Effector CD4-positive, alpha-beta T cell (primary cell): ENCODE results near the gene UNK.
"Not testable (repeated sequence)": the region's sequence is repeated elsewhere in the genome, so short reads cannot be mapped to it uniquely, and the experiment has no call there.

Experiments used
- DNase-seq: peaks from one replicate; pipeline ENCODE4 v3.0.0-alpha.2; 2020

The UNK gene

DNA sequence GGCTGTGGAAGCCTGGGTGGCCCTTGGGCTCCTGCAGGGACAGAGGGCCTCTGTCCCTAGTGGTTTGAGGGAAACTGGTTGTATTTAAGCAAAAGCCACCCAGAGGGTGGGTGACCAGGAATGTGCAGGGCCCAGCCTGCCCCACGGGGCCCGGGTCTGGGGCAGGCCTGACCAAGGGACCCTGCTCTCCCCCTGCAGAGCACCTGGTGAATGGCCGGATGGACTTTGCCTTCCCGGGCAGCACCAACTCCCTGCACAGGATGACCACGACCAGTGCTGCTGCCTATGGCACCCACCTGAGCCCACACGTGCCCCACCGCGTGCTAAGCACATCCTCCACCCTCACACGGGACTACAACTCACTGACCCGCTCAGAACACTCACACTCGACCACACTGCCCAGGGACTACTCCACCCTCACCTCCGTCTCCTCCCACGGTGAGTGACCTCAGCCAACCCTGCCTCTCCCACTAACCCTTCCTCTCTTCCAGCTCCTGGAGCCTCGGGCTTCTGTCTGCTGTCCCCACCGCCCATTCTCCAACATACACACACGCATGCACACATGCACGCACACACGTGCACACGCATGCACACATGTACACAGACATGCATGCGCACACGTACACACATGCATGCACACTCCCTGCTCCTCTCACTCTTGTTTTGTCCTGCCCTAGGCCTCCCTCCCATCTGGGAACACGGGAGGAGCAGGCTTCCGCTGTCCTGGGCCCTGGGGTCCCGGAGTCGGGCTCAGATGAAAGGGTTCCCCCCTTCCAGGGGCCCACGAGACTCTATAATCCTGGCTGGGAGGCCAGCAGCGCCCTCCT, 30.0 kb upstream of the UNK start:
- DNase-seq: no peak

GRCh38 chr17:75755205-75755901, 29.3 kb upstream of the UNK start:
- no peak for DNase-seq

GRCh38 chr17:75755990-75756389, 28.6 kb upstream of the UNK start:
- no peak for DNase-seq

- no peak for DNase-seq
Measured at GRCh38 chr17:75756451-75757085, 28.0 kb upstream of the UNK start.

- DNase-seq: no peak
Measured at GRCh38 chr17:75757086-75757681, 27.4 kb upstream of the UNK start.

GRCh38 chr17:75758131-75758905, 26.3 kb upstream of the UNK start:
- no peak for DNase-seq

- DNase-seq: no peak
Measured at GRCh38 chr17:75759457-75759856, 25.1 kb upstream of the UNK start.

DNA sequence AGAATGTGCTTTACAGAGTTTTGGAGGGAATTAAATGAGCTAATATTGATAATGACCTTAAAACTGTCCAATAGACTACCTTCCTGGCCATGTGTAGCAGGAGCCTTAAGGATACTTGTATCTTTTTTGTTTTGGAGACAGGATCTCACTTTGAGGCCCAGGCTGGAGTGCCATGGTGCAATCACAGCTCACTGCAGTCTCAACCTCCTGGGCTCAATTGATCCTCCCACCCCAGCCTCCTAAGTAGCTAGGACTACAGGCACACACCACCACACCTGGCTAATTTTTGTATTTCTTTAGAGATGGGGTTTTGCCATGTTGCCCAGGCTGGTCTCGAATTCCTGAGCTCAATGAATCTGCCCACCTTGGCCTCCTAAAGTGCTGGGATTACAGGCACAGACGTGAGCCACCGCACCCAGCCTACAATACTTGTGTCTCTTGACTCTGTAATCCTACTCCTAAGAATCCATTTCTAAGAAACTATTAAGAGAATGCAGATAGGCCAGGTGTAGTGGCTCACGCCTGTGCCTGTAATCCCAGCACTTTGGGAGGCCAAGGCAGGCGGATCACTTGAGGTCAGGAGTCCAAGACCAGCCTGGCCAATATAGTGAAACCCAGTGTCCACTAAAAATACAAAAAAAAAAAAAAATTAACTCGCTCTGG, 24.5 kb upstream of the UNK start:
- not testable (repeated sequence) for DNase-seq

DNA sequence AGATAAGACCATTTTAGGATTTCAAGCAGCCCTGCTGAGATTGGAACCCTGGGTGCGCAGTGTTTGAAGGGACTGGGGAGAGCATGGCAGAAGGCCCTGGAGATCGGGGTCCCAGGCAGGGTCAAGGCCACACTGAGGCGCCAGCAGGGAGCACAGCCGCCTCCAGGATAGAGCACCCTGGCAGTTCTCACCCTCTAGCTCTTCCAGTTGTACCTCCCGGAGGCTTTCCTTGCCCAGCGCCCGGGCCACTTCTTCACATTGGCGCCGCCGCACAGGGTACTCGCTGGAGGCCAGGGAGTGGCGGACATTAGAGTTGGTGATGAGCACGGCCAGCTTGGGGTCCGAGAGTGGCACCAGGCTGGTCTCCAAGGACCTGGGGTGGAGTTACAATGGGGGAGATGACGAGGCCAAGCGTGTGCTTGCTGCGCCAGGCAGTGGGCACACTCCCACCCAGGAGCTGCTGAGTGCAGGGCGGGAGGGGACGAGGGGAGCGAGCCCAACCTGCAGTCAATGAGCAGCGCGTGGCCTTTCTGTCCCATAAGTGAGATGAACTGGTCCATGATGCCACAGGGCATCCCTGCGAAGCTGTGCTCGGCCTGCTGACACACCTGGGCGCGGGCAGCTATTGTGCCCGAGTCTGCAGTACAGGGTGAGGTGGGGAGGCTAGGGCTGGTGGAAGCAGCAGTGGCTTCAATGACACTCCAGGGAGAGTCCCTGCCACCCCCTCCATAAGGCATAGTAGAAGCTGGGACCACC, 21.9 kb upstream of the UNK start:
- no peak for DNase-seq

DNA sequence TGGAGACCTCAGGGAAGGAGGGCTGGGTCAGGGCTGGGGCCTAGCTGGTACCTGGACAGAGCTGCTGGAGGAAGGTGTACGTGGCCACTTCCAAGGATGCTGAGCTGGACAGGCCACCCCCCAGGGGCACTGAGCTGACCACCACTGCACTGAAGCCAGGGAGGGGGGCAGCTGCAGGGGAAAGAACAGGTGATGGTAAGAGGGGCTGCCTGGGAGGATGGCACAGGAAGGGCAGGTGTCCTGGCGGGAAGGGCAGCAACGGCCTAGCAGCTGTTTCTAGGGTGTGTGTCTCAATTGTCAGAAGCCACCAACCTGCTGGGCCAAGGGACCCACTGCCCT, 21.4 kb upstream of the UNK start:
- DNase-seq: no peak

DNA sequence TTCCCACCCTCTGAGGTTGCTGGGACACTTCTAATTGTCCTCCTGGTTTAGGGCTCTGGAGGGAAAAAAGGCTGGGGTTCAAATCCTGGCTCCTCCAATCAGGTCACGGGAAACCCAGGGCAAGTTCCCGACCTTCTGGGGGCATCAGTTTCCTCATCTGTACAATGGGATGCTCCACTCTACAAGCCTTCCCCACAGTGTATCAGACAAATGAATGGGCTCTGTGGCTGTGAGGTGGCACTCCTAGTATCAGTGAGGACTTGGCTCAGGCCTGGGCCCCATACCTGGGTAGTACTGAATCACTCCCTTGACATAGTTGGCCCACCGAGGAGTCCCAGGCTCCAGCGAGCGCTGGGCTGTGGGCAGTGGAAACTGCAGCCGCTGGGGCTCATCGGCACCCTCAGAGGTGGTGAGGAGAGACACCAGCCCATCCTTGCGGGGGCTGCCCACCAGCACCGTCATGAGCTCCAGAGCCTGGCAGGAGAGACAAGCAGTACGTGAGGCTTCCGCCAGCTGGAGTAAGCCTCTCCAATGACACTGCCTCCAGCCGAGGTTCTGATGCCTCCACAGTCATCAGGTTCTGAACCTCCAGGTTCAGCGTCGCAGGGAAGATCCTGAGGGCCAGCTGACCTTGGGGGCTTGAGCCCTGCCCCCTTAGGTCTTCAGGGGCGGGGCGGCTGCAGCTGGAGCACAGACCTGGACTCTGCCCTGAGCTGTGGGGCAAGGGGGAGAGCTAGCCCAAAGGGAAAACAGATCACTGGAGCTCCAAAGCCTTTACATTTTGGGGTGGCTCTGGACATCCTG, 20.8 kb upstream of the UNK start:
- DNase-seq: no peak

DNA sequence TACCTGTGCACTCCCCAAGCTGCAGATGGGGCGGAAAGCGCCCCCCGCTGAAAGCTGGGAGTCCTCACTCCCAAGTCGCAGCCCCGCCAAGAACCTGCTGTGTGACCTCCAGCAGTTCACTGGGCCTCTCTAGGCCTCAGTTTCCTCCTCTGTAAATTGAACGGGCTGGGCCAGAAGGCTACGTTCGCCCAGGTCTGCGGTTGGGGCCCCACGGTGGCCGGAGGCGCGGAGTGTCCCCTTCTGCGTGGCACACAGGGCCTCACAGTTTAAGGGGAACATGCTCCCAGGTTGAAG, 20.2 kb upstream of the UNK start:
- no peak for DNase-seq

- peak; percentile 59 for DNase-seq
Measured at GRCh38 chr17:75764711-75765421, 19.7 kb upstream of the UNK start, which contains the start of gene GALK1. GALK1 (minus strand) TSS chr17:75765192; CDS start chr17:75765136, 56 bp downstream.

DNA sequence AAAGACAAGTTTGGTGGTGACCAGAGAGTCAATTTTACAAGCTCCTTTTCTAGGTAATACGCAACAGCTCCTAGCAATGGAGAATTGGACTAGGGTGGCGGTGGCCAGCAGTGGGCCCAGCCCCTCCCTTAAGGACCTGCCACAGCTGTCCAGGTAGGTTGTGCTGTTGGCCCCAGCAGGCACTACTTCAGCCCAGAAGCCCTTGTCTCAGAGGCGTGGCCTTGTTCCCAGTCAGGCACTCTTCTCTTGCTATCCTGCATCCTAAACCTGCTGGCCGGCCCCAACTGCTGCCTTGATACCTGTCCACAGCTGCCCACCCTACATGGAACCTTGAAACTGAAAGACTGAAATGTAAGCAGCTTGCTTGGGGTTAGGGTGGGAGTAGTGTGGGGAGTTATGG, 18.6 kb upstream of the UNK start:
- no peak for DNase-seq

DNA sequence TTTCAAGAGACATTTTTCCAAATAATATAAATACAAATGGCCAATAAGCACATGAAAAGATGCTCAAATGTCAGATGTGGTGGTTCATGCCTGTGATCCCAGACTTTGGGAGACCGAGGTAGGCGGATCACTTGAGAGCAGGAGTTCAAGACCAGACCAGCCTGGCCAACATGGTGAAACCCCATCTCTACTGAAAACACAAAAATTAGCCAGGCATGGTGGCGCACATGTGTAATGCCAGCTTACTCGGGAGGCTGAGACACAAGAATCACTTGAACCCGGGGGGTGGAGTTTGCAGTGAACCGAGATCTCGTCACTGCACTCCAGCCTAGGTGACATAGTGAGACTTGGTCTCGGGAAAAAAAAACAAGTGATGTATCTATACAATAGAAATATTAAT, 16.7 kb upstream of the UNK start:
- no peak for DNase-seq

DNA sequence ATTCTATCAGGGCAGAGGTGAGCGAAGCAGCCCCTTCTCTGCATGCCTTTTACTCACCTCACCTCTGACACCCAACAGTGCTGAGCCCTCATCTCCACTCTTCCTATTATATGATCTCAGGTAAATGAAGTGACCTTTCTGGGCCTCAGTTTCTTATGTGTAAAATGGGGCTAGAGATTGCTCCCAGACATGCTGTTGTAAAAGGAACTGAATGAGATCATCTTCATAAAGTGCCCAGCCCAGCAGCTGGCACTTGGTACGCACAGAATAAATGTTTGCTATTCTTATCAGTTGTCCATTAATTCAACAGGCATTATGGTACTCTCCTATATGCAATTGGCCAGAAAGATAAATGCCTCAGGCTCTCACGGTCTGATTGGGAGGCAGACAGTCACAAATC, 15.1 kb upstream of the UNK start:
- DNase-seq: no peak

- DNase-seq: no peak
Measured at GRCh38 chr17:75771334-75772281, 13.0 kb upstream of the UNK start.

DNA sequence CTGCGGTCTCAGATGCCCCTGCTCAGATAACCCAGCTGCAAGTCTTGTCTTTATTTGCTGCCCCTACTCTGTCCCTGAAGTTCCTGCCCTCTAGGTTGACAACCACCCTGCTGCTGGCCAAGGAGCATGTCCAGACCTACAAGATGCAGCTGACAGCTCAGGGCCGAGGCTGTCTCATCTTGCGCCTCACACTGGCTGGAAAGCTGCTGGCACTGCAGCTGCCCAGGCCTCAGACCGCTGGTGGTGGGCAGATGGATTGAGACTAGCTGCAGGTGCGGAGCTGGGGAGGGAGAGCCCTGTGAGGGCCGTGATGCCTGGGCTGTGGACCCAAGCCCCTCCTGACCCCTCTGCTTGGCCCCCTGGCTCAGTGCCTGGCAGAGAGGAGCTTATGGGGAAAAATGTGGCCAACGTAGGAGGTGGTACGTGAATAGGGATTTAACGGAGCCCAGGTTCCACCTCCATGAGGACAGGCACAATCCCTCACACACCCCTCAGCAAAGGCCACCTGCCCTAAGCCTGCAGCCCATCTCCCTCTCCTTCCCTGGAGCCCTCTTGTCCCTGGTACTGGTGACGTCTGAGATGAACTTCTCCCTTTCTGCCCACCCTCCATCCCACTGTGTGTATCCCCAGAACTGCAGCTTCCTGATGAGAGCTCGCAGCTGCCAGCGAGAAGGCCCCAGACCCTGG, 11.3 kb upstream of the UNK start:
- no peak for DNase-seq
